Measurements from ENCODE around the gene COQ2.

The COQ2 gene

GRCh38 chr4:83214079-83214478, 70.5 kb downstream of the COQ2 start:
- no peak for DNase-seq

Measured in CD4-positive, alpha-beta T cell treated with Interleukin-15 for 1 hour (primary cell).